H1 (cell line): ENCODE measurements around the gene PRSS50. TPM values are rescaled to one million over a fixed set of nuclear protein-coding genes. Genes with fewer than 3 reads are reported as not detected.

Experiments
- CTCF ChIA-PET: fragments of 300-600 bp; sonication (Branson Sonifier 250); formaldehyde crosslinking; loops from one replicate; lab custom pipeline; 2021; ENCODE audit not compliant: partially characterized antibody; lab: Charles Lee
- POLR2A ChIA-PET: fragments of 300-600 bp; sonication (Branson Sonifier 250); formaldehyde crosslinking; loops from one replicate; lab custom pipeline; 2021; ENCODE audit warnings: inconsistent platforms; ENCODE audit not compliant: partially characterized antibody; lab: Charles Lee
- DNase-seq, 2 experiments: peaks; one replicate each; pipeline versions ENCODE4 v3.0.0 to v3.0.0-alpha.2; 2010 to 2022; ENCODE audit warnings: low spot score in 2 of 2, low read depth in 1 of 2, mixed read lengths in 1 of 2
- FAIRE-seq: peaks from 2 replicates; lab custom pipeline; 2011; peaks lifted over from hg19 to GRCh38; lab: Jason Lieb, UNC
- H2AFZ ChIP-seq: 2 replicates; pipeline ENCODE4 v1.8.1; 2012; ENCODE audit warnings: low read length, inconsistent platforms
- H2AK5ac ChIP-seq: 2 replicates; pipeline ENCODE4 v1.6.1; 2013; ENCODE audit warnings: low read depth, low read length
- H2BK120ac ChIP-seq: replicated peaks from 2 replicates; pipeline ENCODE3; 2013; ENCODE audit warnings: low read depth, low read length, inconsistent platforms
- H2BK12ac ChIP-seq: 2 replicates; pipeline ENCODE4 v1.6.1; 2013; ENCODE audit warnings: low read depth, low read length
- H2BK15ac ChIP-seq: 2 replicates; pipeline ENCODE4 v1.6.1; 2013; ENCODE audit warnings: low read length
- H2BK20ac ChIP-seq: 2 replicates; pipeline ENCODE4 v1.6.1; 2013; ENCODE audit warnings: low read length
- H2BK5ac ChIP-seq: 2 replicates; pipeline ENCODE4 v1.6.1; 2013; ENCODE audit warnings: low read depth, low read length
- H3K14ac ChIP-seq: 2 replicates; pipeline ENCODE4 v1.6.1; 2013; ENCODE audit warnings: inconsistent platforms; ENCODE audit not compliant: insufficient read length
- H3K18ac ChIP-seq: 2 replicates; pipeline ENCODE4 v1.6.1; 2013; ENCODE audit warnings: low read length; ENCODE audit errors: extremely low read depth
- H3K23ac ChIP-seq: 2 replicates; pipeline ENCODE4 v1.6.1; 2013; ENCODE audit warnings: inconsistent platforms; ENCODE audit not compliant: insufficient read length
- H3K23me2 ChIP-seq: 2 replicates; pipeline ENCODE4 v1.6.1; 2013; ENCODE audit warnings: low read depth, low read length
- H3K27ac ChIP-seq: 2 replicates; pipeline ENCODE4 v1.6.1; 2011; ENCODE audit warnings: low read depth, low read length, inconsistent platforms
- H3K27me3 ChIP-seq, 4 experiments: replicated peaks in 1 of 4; 1 replicate in 1 of 4; 2 replicates in 3 of 4; pipeline versions ENCODE4 v1.6.1 to v1.8.1; 2011 to 2013; ENCODE audit warnings: low read length in 3 of 4, mild to moderate bottlenecking in 3 of 4, inconsistent platforms in 2 of 4, mixed read lengths in 2 of 4, moderate library complexity in 1 of 4; ENCODE audit not compliant: control insufficient read depth in 3 of 4, insufficient read depth in 3 of 4; ENCODE audit errors: extremely low read depth in 1 of 4
- H3K36me3 ChIP-seq, 4 experiments: 2 replicates each; pipeline versions ENCODE4 v1.6.1 to v1.8.1; 2011 to 2013; ENCODE audit warnings: mild to moderate bottlenecking in 4 of 4, low read length in 3 of 4, moderate library complexity in 2 of 4, control low read depth in 1 of 4, inconsistent platforms in 1 of 4; ENCODE audit not compliant: insufficient read depth in 4 of 4, control insufficient read depth in 2 of 4
- H3K4ac ChIP-seq: replicated peaks from 2 replicates; pipeline ENCODE3; 2013; ENCODE audit warnings: low read length, low read depth, mixed read lengths, inconsistent platforms; ENCODE audit not compliant: insufficient read length
- H3K4me1 ChIP-seq, 4 experiments: replicated peaks in 1 of 4; 1 replicate in 1 of 4; 2 replicates in 3 of 4; pipeline versions ENCODE4 v1.6.1 to v1.8.1; 2011 to 2013; ENCODE audit warnings: low read length in 3 of 4, inconsistent platforms in 2 of 4, mixed read lengths in 1 of 4; ENCODE audit not compliant: insufficient read depth in 4 of 4, control insufficient read depth in 3 of 4
- H3K4me2 ChIP-seq, 2 experiments: 2 replicates each; pipeline versions ENCODE4 v1.6.1 to v1.8.1; 2011 to 2013; ENCODE audit warnings: low read depth in 2 of 2, low read length in 2 of 2, control low read depth in 1 of 2, inconsistent platforms in 1 of 2, mild to moderate bottlenecking in 1 of 2; ENCODE audit not compliant: insufficient read depth in 1 of 2
- H3K4me3 ChIP-seq, 4 experiments: fragments of 200-600, 300-600 bp in 1 of 4; sonication (generic), shearing (Covaris generic), sonication (Bioruptor Twin) in 1 of 4; 2 replicates each; pipeline versions ENCODE4 v1.5.1 to v1.8.1; 2011 to 2016; ENCODE audit warnings: low read length in 4 of 4, low read depth in 3 of 4, control low read depth in 2 of 4, inconsistent platforms in 2 of 4, mild to moderate bottlenecking in 2 of 4, mixed read lengths in 1 of 4, moderate library complexity in 1 of 4; ENCODE audit not compliant: insufficient read depth in 2 of 4; ENCODE audit errors: extremely low read depth in 1 of 4
- H3K56ac ChIP-seq: replicated peaks from 2 replicates; pipeline ENCODE3; 2013; ENCODE audit warnings: low read depth, mild to moderate bottlenecking, mixed read lengths, low read length, inconsistent platforms; ENCODE audit not compliant: insufficient read length
- H3K79me1 ChIP-seq: 2 replicates; pipeline ENCODE4 v1.6.1; 2013; ENCODE audit warnings: low read depth, low read length, control low read depth
- H3K79me2 ChIP-seq, 2 experiments: 2 replicates each; pipeline versions ENCODE4 v1.6.1 to v1.8.1; 2012 to 2013; ENCODE audit warnings: low read length in 2 of 2, mild to moderate bottlenecking in 2 of 2, inconsistent platforms in 1 of 2; ENCODE audit not compliant: insufficient read depth in 2 of 2, control insufficient read depth in 1 of 2
- H3K9ac ChIP-seq, 4 experiments: replicated peaks in 1 of 4; 1 replicate in 1 of 4; 2 replicates in 3 of 4; pipeline versions ENCODE4 v1.6.1 to v1.8.1; 2011 to 2013; ENCODE audit warnings: low read depth in 3 of 4, low read length in 3 of 4, control low read depth in 2 of 4, mild to moderate bottlenecking in 2 of 4, moderate library complexity in 2 of 4, inconsistent platforms in 1 of 4; ENCODE audit errors: extremely low read depth in 1 of 4
- H3K9me3 ChIP-seq, 2 experiments: 2 replicates each; pipeline versions ENCODE4 v1.6.1 to v1.8.1; 2012 to 2013; ENCODE audit warnings: mild to moderate bottlenecking in 2 of 2, moderate library complexity in 2 of 2, control low read depth in 1 of 2, inconsistent platforms in 1 of 2, low read depth in 1 of 2, low read length in 1 of 2, mixed read lengths in 1 of 2; ENCODE audit not compliant: insufficient read depth in 2 of 2
- H4K20me1 ChIP-seq, 2 experiments: replicated peaks in 1 of 2; 2 replicates each; pipeline versions ENCODE3 to v1.8.1; 2011 to 2013; ENCODE audit warnings: inconsistent platforms in 2 of 2, low read length in 2 of 2, mild to moderate bottlenecking in 1 of 2; ENCODE audit not compliant: insufficient read depth in 2 of 2, control insufficient read depth in 1 of 2
- H4K5ac ChIP-seq: 2 replicates; pipeline ENCODE4 v1.6.1; 2013; ENCODE audit warnings: low read length, low read depth, mixed read lengths, inconsistent platforms; ENCODE audit not compliant: insufficient read length
- H4K8ac ChIP-seq: 2 replicates; pipeline ENCODE4 v1.8.0; 2013; ENCODE audit warnings: mild to moderate bottlenecking, moderate library complexity, low read length, inconsistent platforms; ENCODE audit not compliant: insufficient read depth; ENCODE audit errors: extremely low read depth
- H4K91ac ChIP-seq: replicated peaks from 2 replicates; pipeline ENCODE3; 2013; ENCODE audit warnings: low read length, mixed read lengths, inconsistent platforms; ENCODE audit not compliant: insufficient read length
- MAFK ChIP-seq: IDR thresholded peaks from 2 replicates; pipeline ENCODE4 v1.6.1; 2012; ENCODE audit warnings: low read depth, mild to moderate bottlenecking, improper control_type of control experiment, low read length
- POLR2A ChIP-seq, 2 experiments: IDR thresholded peaks; 1 replicate in 1 of 2; 2 replicates in 1 of 2; pipeline ENCODE4 v1.6.1; 2011; ENCODE audit warnings: low read depth in 2 of 2, low read length in 2 of 2, mild to moderate bottlenecking in 2 of 2; ENCODE audit errors: control extremely low read depth in 1 of 2
- POU5F1 ChIP-seq: IDR thresholded peaks from 2 replicates; pipeline ENCODE4 v1.6.1; 2011; ENCODE audit warnings: low read depth, mild to moderate bottlenecking, low read length, moderate library complexity
- WGBS, 2 experiments: shearing (Covaris generic) in 1 of 2; methylation state at CpG; one replicate each; pipeline versions ENCODE4 v1.1.6 to v1.1.7; 2013 to 2015; ENCODE audit warnings: low lambda C conversion rate in 2 of 2, mixed read lengths in 2 of 2, inconsistent platforms in 1 of 2, low coverage in 1 of 2, missing lambda C conversion rate in 1 of 2; ENCODE audit not compliant: insufficient replicate concordance in 2 of 2, insufficient coverage in 1 of 2, insufficient read length in 1 of 2; ENCODE audit errors: extremely low coverage in 1 of 2, missing lambda C conversion rate in 1 of 2; 5-methylcytosine and 5-hydroxymethylcytosine counted together
- polyA plus RNA-seq, 7 experiments: library from polyadenylated mRNA; depleted of rRNA in 3 of 7; stranded (reverse) in 5 of 7; unstranded in 2 of 7; fragments of >200 nt in 5 of 7; fragments of 200-250 nt in 2 of 7; gene quantifications; 1 replicate in 5 of 7; 2 replicates in 1 of 7; 4 replicates in 1 of 7; pipeline versions ENCODE4 v1.2.1 to v1.2.3, GENCODE V29; 2011 to 2013; ENCODE audit warnings: missing spikeins in 2 of 7, mixed read lengths in 2 of 7
- total RNA-seq: library from RNA; stranded (reverse); fragmentation: NEBNext Ultra II Directional; extraction: Animal tissue kit (Norgen Biotek cat#: 25700); gene quantifications from 2 replicates; pipeline ENCODE4 v1.2.1, GENCODE V29; 2021

Gene PRSS50
- total and polyA plus RNA-seq, 2 of the 8 experiments (the other 6 are each of a cell fraction or from before 2014, with no cell fraction given), result 0.47 to 0.71 TPM

- Histone ChIP-seq H2AK5ac (no peak overlapping the region), H2BK5ac (no peak overlapping the region), H2AFZ (no peak overlapping the region), H3K23ac (no peak overlapping the region), H3K27me3 (no peaks in the 10 kb centered on the region; a peak in 2 of 7 replicates), H4K91ac (no peak overlapping the region), H4K20me1 (no peaks in the 10 kb centered on the region), H3K36me3 (no peaks in the 10 kb centered on the region; a peak in 1 of 8 replicates), H3K56ac (no peak overlapping the region), H2BK20ac (no peak overlapping the region), H2BK12ac (no peak overlapping the region), H2BK15ac (no peak overlapping the region), H4K5ac (no peak overlapping the region), H3K79me2 (no peaks in the 10 kb centered on the region), H3K23me2 (no peaks in the 10 kb centered on the region), H3K4me2 (no peak overlapping the region), H3K14ac (no peak overlapping the region), H3K27ac (no peak overlapping the region), H3K4ac (no peak overlapping the region), H3K79me1 (no peaks in the 10 kb centered on the region), H3K4me1 (no peaks in the 10 kb centered on the region; a peak in 2 of 7 replicates), H3K4me3 (no peak overlapping the region), H3K9ac (no peak overlapping the region), H3K18ac (no peak overlapping the region), H4K8ac (no peak overlapping the region; the same call in 1 of the 2 replicates), H2BK120ac (no peak overlapping the region), H3K9me3 (no peaks in the 10 kb centered on the region; a peak in 1 of 4 replicates)
- WGBS, 2 experiments, result 92% methylated on average over 11 of the region's 11 CpGs; no CpG with 5 or more reads in 1 of the 2 experiments
- TF ChIP-seq MAFK, result no peak
- TF ChIP-seq POU5F1, result no peak
- TF ChIP-seq POLR2A (IDR thresholded peaks at IDR 0.05; ENCODE audit: control extremely low read depth in 1 of 2, low read depth in 2 of 2, low read length in 2 of 2), result no peak
- FAIRE-seq (no peak), DNase-seq (peak in 1 of 2 experiments; percentile 38)
- CTCF ChIA-PET, result interaction anchor here (0.8 to 6.4 kb wide), 26 partner anchors 8 to 229 kb away, joined by 3 to 59 read pairs (median 4); partner anchors contain the start of genes ALS2CL and TMIE
- POLR2A ChIA-PET, result interaction anchor here (0.7 to 1.5 kb wide), 3 partner anchors 13 to 134 kb away, joined by 3 read pairs; no protein-coding TSS in a partner anchor
These were observed 2.0 kb downstream of the PRSS50 start for GRCh38 chr3:46715507-46716175.
